NCI-H524 treated with DMSO at 0.1 percent for 48 hours (cell line): ENCODE data around the gene UBE2C.
"Not testable (repeated sequence)": the region's sequence is repeated elsewhere in the genome, so short reads cannot be mapped to it uniquely, and the experiment has no call there.

Source experiments
- DNase-seq: peaks from one replicate; lab custom pipeline; 2025; lab: John Stamatoyannopoulos, UW

Gene UBE2C

GRCh38 chr20:45812157-45813005 lies at the start of gene UBE2C:
Gene UBE2C (plus strand): TSS chr20:45812644. CDS start chr20:45812696, 52 bp downstream.
- peak; percentile 99 for DNase-seq

- not testable (repeated sequence) for DNase-seq
Observed at GRCh38 chr20:45764618-45765282, 47.7 kb upstream of the UBE2C start.

- DNase-seq: no peak
Observed at GRCh38 chr20:45765307-45765875, 47.1 kb upstream of the UBE2C start.

GRCh38 chr20:45765980-45766379 lies 46.5 kb upstream of the UBE2C start:
- DNase-seq: no peak

GRCh38 chr20:45768479-45768878 lies 44.0 kb upstream of the UBE2C start:
- DNase-seq: no peak

GRCh38 chr20:45771182-45771759 lies 41.2 kb upstream of the UBE2C start:
- DNase-seq: peak; percentile 32

- DNase-seq: no peak
Observed at GRCh38 chr20:45772693-45773092, 39.8 kb upstream of the UBE2C start.

- no peak for DNase-seq
Observed at GRCh38 chr20:45774945-45775344, 37.5 kb upstream of the UBE2C start.

GRCh38 chr20:45775411-45775810 lies 37.0 kb upstream of the UBE2C start:
- no peak for DNase-seq

GRCh38 chr20:45776931-45777330 lies 35.5 kb upstream of the UBE2C start:
- DNase-seq: no peak

GRCh38 chr20:45779011-45779915 lies 33.2 kb upstream of the UBE2C start:
- no peak for DNase-seq

- DNase-seq: no peak
Observed at GRCh38 chr20:45780159-45780558, 32.3 kb upstream of the UBE2C start.

GRCh38 chr20:45781391-45781931 lies 31.0 kb upstream of the UBE2C start:
- DNase-seq: no peak

GRCh38 chr20:45782890-45783289 lies 29.6 kb upstream of the UBE2C start:
- no peak for DNase-seq

- DNase-seq: no peak
Observed at GRCh38 chr20:45783656-45784294, 28.7 kb upstream of the UBE2C start.

GRCh38 chr20:45788351-45788750 lies 24.1 kb upstream of the UBE2C start:
- no peak for DNase-seq

- no peak for DNase-seq
Observed at GRCh38 chr20:45792317-45793118, 19.9 kb upstream of the UBE2C start.

- DNase-seq: no peak
Observed at GRCh38 chr20:45796337-45797065, 15.9 kb upstream of the UBE2C start.

- not testable (repeated sequence) for DNase-seq
Observed at GRCh38 chr20:45797510-45797909, 14.9 kb upstream of the UBE2C start.
